Mucosa of rectum (tissue), 2 donors: ENCODE measurements around the gene NDUFAF2.

ENCODE experiments used
- H3K27ac ChIP-seq, 2 donors: one replicate each; pipeline ENCODE4 v1.7.0; 2013; ENCODE audit warnings: inconsistent platforms in 2 of 2, low read depth in 2 of 2, low read length in 2 of 2
- H3K27me3 ChIP-seq, 2 donors: one replicate each; pipeline ENCODE4 v1.7.0; 2013; ENCODE audit warnings: low read length in 2 of 2; ENCODE audit not compliant: control insufficient read depth in 2 of 2, insufficient read depth in 2 of 2
- H3K36me3 ChIP-seq, 2 donors: one replicate each; pipeline ENCODE4 v1.7.0; 2013; ENCODE audit warnings: low read length in 2 of 2; ENCODE audit not compliant: control insufficient read depth in 2 of 2, insufficient read depth in 2 of 2
- H3K4me1 ChIP-seq, 2 donors: one replicate each; pipeline ENCODE4 v1.7.0; 2013; ENCODE audit warnings: low read length in 2 of 2, mild to moderate bottlenecking in 1 of 2; ENCODE audit not compliant: control insufficient read depth in 2 of 2, insufficient read depth in 2 of 2
- H3K4me3 ChIP-seq, 2 donors: one replicate each; pipeline ENCODE4 v1.7.0; 2013; ENCODE audit warnings: low read length in 2 of 2
- H3K9ac ChIP-seq, 2 donors: one replicate each; pipeline ENCODE4 v1.7.0; 2013; ENCODE audit warnings: low read length in 2 of 2, low read depth in 1 of 2, mild to moderate bottlenecking in 1 of 2
- H3K9me3 ChIP-seq, 2 donors: one replicate each; pipeline ENCODE4 v1.7.0; 2013; ENCODE audit warnings: low read length in 2 of 2; ENCODE audit not compliant: control insufficient read depth in 2 of 2
- donor health status: healthy.
- donor health status: Normal muscosa, but diverticular disease.

NDUFAF2 gene

DNA sequence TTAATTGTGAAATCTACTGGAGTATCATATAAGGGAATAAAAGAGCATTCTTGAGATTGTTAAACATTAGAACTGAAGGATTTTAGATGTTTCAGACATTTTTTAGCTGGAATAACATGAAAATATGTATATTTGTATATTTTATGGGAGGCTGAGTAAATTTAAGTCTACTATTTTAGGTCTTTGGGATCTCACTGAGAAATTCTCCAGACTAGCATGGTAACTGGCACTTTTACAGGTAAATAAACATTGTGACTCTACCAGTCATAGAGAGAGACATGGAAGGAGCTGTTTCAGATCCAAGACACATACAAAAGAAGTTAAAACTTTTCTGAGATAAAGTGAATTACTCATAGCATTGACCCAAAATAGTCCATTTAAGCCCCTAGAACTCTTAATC, 59.4 kb downstream of the NDUFAF2 start:
- Histone ChIP-seq H3K9ac (no peak overlapping the region), H3K4me1 (no peaks in the 10 kb centered on the region), H3K27ac (no peak overlapping the region), H3K4me3 (no peak overlapping the region), H3K36me3 (no peaks in the 10 kb centered on the region), H3K9me3 (no peaks in the 10 kb centered on the region), H3K27me3 (no peaks in the 10 kb centered on the region)

DNA sequence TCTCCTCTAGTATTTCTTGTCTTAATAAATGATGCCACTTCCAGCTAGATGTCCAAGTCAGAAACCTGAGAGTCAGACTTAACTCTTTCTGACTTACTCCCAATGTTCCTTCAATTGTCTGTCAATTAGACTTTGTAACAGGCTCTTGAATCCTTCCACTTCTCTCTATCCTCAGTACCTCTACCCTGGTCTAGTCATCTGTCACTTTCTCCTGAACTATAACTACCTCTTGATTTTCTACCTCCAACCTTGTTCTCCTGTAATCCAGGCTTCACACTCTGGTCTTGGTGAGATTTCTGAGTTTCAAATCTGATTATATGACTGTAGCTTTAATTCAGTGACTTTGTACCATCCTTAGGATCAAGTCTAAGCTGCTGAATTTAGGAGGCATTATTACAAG, 64.9 kb downstream of the NDUFAF2 start:
- no peak overlapping the region for H3K27ac ChIP-seq
- no peaks in the 10 kb centered on the region for H3K9me3 ChIP-seq
- no peak overlapping the region for H3K4me3 ChIP-seq

DNA sequence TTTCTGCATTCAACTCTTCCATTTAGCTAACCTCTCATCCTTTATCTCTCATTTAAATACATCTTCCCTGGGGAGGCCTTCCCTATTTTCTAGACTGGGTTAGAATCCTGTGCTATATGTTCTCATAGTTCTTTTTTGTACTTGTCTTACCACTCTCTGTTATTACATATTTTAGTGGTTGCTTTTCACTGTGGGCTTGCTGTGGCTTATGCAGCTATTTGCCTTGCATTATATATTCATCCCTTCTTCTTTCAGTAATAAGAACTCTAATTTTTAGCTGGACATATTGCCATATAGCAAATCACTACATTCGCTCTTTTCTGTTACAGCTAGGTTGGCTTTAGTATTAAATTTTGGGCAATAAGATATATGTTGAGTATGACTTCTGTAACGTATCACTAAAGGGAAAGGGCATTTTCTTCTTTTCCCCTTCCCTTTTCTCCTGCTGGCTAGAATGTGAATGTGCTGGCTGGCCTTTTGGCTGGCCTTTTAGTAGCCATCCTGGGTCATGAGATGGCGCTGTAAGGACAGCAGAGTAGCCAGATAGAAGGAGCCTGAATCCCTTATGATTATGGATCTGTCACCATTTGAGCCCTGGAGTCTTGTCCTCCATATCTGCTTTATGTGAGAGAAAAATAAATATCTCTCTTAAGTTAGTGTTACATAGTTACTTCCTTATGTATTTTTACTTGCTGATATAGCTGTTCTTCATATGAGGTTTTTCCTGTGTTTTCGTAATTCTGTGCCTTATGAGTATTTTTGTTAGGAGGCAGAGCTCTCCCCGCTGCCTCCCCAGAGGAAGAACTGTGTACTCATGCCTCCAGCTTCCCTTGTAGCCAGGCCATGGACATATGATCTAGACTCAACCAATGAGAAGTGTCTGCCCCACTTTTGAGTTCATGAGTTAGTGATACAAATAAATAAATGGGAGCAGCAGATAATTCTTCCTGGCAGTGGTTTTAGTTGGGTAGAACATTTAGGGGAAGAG, 65.8 kb downstream of the NDUFAF2 start:
- Histone ChIP-seq H3K9ac (no peak overlapping the region), H3K9me3 (no peaks in the 10 kb centered on the region), H3K27me3 (no peaks in the 10 kb centered on the region), H3K4me1 (no peaks in the 10 kb centered on the region), H3K4me3 (no peak overlapping the region), H3K36me3 (no peaks in the 10 kb centered on the region), H3K27ac (no peak overlapping the region)

More for the DNA sequence above, 64.9 kb downstream of the NDUFAF2 start:
- Histone ChIP-seq H3K27me3 (no peaks in the 10 kb centered on the region), H3K9ac (no peak overlapping the region), H3K36me3 (no peaks in the 10 kb centered on the region), H3K4me1 (no peaks in the 10 kb centered on the region)

DNA sequence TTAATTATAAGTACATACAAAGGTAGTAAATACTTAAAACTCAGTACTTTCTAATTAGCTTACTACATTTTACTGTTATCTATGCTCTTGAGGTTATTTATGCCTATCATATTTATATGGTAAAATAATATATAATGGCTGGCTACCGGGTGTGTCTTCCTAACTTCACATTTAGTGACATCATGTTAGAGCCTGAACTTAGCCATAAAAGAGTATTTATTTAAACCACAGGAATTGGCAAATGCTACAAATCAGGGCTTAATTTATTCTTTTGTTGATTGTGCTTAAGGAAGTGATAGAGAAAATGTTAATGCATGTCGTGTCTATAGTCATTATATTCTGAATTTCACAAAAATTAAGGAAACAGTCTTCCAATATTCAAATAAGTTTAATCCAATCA, 73.1 kb downstream of the NDUFAF2 start:
- no peaks in the 10 kb centered on the region for H3K36me3 ChIP-seq
- H3K4me1 ChIP-seq = no peaks in the 10 kb centered on the region
- H3K4me3 ChIP-seq = no peak overlapping the region
- no peak overlapping the region for H3K27ac ChIP-seq
- H3K9me3 ChIP-seq = no peaks in the 10 kb centered on the region
- H3K9ac ChIP-seq = no peak overlapping the region
- H3K27me3 ChIP-seq = no peaks in the 10 kb centered on the region

DNA sequence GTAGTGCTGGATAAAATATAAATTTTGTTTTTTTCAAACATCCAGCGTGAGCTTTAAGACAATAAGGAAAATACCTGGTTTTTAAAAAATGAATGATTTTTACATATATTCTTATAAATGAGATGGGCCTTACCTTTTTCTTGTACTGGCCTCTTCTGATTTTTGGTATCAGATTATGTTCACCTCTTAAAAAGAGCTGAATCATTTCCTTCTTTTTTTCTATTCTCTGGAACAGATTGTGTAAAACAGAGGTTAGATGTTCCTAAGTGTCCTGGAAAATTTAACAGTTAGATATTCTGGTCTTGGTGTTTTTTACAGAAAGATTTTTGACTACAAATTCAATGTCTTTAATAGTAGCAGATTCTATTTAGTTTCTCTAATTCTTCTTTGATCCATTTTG, 74.6 kb downstream of the NDUFAF2 start:
- H3K4me3 ChIP-seq = no peak overlapping the region
- no peaks in the 10 kb centered on the region for H3K9me3 ChIP-seq
- no peaks in the 10 kb centered on the region for H3K36me3 ChIP-seq
- no peaks in the 10 kb centered on the region for H3K27me3 ChIP-seq
- H3K4me1 ChIP-seq = no peaks in the 10 kb centered on the region
- H3K9ac ChIP-seq = no peak overlapping the region
- no peak overlapping the region for H3K27ac ChIP-seq

GRCh38 chr5:61020415-61020814, 75.4 kb downstream of the NDUFAF2 start:
- H3K36me3 ChIP-seq = no peaks in the 10 kb centered on the region
- H3K27ac ChIP-seq = no peak overlapping the region
- H3K4me1 ChIP-seq = no peaks in the 10 kb centered on the region
- H3K9ac ChIP-seq = no peak overlapping the region
- H3K4me3 ChIP-seq = no peak overlapping the region
- no peaks in the 10 kb centered on the region for H3K9me3 ChIP-seq
- H3K27me3 ChIP-seq = no peaks in the 10 kb centered on the region

DNA sequence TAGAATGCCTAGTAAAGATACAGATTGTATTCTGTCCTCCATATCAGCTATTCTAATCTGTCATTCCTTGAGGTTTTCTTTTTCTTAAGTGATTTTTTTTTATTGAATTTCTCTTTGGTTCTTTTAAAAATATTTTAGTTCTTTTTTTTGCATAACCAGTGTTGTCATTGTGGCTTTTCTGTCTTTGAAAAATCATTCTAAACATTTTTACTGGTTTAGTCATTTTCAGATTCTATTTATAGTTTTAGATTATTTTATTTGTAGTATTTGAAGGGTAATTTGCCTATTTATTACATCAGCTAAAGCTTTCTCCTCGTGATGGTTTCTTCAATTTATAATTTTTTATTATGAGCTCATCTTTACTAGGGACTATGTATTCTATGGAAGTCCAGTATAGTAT, 78.1 kb downstream of the NDUFAF2 start:
- no peak overlapping the region for H3K9ac ChIP-seq
- H3K9me3 ChIP-seq = no peaks in the 10 kb centered on the region
- no peak overlapping the region for H3K27ac ChIP-seq
- H3K4me1 ChIP-seq = no peaks in the 10 kb centered on the region
- H3K4me3 ChIP-seq = no peak overlapping the region
- H3K27me3 ChIP-seq = no peaks in the 10 kb centered on the region
- H3K36me3 ChIP-seq = no peaks in the 10 kb centered on the region

DNA sequence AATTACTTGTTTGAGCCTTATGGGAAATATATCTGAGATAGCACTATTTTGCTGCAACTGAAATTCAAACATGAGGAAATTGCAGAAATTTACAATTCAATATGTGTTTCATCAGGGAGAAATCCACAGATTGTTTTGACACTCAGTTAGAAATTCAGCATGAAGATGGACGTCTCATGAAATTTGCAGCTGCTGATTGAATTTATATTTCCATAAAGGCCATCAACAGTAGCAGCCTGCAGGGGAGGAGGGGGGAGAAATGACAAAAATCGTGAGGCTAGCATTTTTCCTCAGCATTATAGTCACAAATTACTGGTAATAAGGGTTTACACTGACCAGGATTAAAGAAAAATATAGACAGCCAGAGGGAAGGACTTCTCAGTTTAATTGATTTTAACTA, 81.0 kb downstream of the NDUFAF2 start:
- H3K9me3 ChIP-seq = no peaks in the 10 kb centered on the region
- H3K4me3 ChIP-seq = no peak overlapping the region
- H3K4me1 ChIP-seq = no peaks in the 10 kb centered on the region
- no peak overlapping the region for H3K9ac ChIP-seq
- H3K36me3 ChIP-seq = no peaks in the 10 kb centered on the region
- H3K27ac ChIP-seq = no peak overlapping the region
- no peaks in the 10 kb centered on the region for H3K27me3 ChIP-seq

GRCh38 chr5:61028382-61028781, 83.4 kb downstream of the NDUFAF2 start:
- Histone ChIP-seq H3K9me3 (no peaks in the 10 kb centered on the region), H3K9ac (no peak overlapping the region), H3K4me1 (no peaks in the 10 kb centered on the region), H3K27me3 (no peaks in the 10 kb centered on the region), H3K27ac (no peak overlapping the region), H3K4me3 (no peak overlapping the region), H3K36me3 (no peaks in the 10 kb centered on the region)

DNA sequence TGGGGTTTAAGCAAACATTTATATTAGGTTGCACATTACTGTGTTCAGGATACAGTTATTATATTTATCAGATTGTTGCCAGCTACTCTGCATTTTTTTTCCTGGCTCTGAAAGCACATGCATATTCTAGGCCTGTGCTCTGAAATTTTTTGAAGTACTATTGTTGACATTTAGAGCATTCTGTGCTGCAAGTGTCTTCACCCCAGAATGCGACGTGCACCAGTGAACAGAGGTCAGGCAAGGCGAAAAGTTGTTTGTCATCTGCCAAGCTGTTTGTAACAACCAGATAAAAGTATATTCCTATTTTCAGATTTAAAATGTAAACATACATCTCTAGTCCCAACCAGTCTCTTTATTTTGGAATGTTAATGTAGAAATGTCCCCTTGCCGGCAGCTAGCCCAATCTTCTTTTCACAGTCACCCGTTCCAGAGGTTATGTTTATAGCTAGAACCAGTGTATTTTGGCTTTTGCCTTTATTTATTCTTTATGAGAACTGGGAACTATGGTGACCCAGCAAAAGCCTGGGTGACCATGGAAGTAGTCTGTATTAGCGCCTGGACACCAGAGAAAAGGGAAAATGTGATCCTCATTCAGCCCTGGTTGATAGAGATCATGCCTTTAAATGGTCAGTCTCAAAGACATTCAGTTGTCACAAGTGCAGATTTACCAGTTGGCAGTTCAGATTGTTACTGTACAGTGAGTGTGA, 84.6 kb downstream of the NDUFAF2 start:
- Histone ChIP-seq H3K4me3 (no peak overlapping the region), H3K27me3 (no peaks in the 10 kb centered on the region), H3K27ac (no peak overlapping the region), H3K9me3 (no peaks in the 10 kb centered on the region), H3K9ac (no peak overlapping the region), H3K4me1 (no peaks in the 10 kb centered on the region), H3K36me3 (no peaks in the 10 kb centered on the region)
